HG02571 (cell line): ENCODE results near the gene U2AF2.

ENCODE experiments used
- ATAC-seq: cut with Tn5 transposase; IDR thresholded peaks from one replicate; pipeline ENCODE4 v1.9.1; 2021; ENCODE audit warnings: mild to moderate bottlenecking, moderate library complexity; ENCODE audit not compliant: unreplicated experiment

U2AF2 gene

GRCh38 chr19:55654868-55655647 is at the start of gene U2AF2:
Gene U2AF2, plus strand, starts transcription at chr19:55655035. Its CDS starts 70 bp downstream, at chr19:55655105.
- ATAC-seq: peak; percentile 24

GRCh38 chr19:55605207-55605636 is 49.6 kb upstream of the U2AF2 start:
- ATAC-seq: peak; percentile 70

GRCh38 chr19:55605637-55606470 is 49.0 kb upstream of the U2AF2 start, which contains the start of gene ZNF865:
Gene ZNF865, plus strand, starts transcription at chr19:55605647. Its CDS starts 7,972 bp downstream, at chr19:55613619.
- peak; percentile 24 for ATAC-seq

- no peak for ATAC-seq
Observed at GRCh38 chr19:55606471-55606787, 48.4 kb upstream of the U2AF2 start.

- ATAC-seq: no peak
Observed at GRCh38 chr19:55606817-55607216, 48.0 kb upstream of the U2AF2 start.

- ATAC-seq: no peak
Observed at GRCh38 chr19:55609326-55609725, 45.5 kb upstream of the U2AF2 start.

GRCh38 chr19:55611300-55611982 is 43.4 kb upstream of the U2AF2 start:
- no peak for ATAC-seq

- no peak for ATAC-seq
Observed at GRCh38 chr19:55611983-55612645, 42.7 kb upstream of the U2AF2 start.

- ATAC-seq: no peak
Observed at GRCh38 chr19:55613396-55613795, 41.4 kb upstream of the U2AF2 start.

GRCh38 chr19:55613930-55614710 is 40.7 kb upstream of the U2AF2 start:
- ATAC-seq: no peak

GRCh38 chr19:55614711-55615542 is 39.9 kb upstream of the U2AF2 start:
- ATAC-seq: no peak

- no peak for ATAC-seq
Observed at GRCh38 chr19:55615543-55616394, 39.1 kb upstream of the U2AF2 start.

GRCh38 chr19:55616395-55616875 is 38.4 kb upstream of the U2AF2 start:
- no peak for ATAC-seq

GRCh38 chr19:55617426-55617825 is 37.4 kb upstream of the U2AF2 start:
- ATAC-seq: no peak

- ATAC-seq: no peak
Observed at GRCh38 chr19:55618426-55618825, 36.4 kb upstream of the U2AF2 start.

GRCh38 chr19:55619286-55619685 is 35.5 kb upstream of the U2AF2 start:
- ATAC-seq: no peak

GRCh38 chr19:55620410-55621204 is 34.2 kb upstream of the U2AF2 start:
- no peak for ATAC-seq
